Calu3 (cell line): ENCODE measurements around the gene SIGLEC9. TPM values are rescaled to one million over a fixed set of nuclear protein-coding genes. Genes with fewer than 3 reads are reported as not detected.
"Not testable (repeated sequence)": the region's sequence is repeated elsewhere in the genome, so short reads cannot be mapped to it uniquely, and the experiment has no call there.

Experiments used
- BruUV-seq: library from RNA; stranded (reverse); fragments of 400-500 nt; replicated peaks from 2 replicates; lab custom pipeline; 2021; lab: Mats Ljungman, UMichigan
- CTCF ChIA-PET: fragments of 300-600 bp; sonication (Branson Sonifier 250); formaldehyde crosslinking; loops from one replicate; lab custom pipeline; 2022; ENCODE audit warnings: antibody characterized with exemption; lab: Charles Lee
- DNase-seq: peaks from one replicate; pipeline ENCODE4 v3.0.0; 2022
- H3K27ac Mint-ChIP-seq: one replicate; pipeline ENCODE4 v1.8.0; 2022; ENCODE audit warnings: mixed read lengths; ENCODE audit not compliant: unreplicated experiment
- H3K27me3 Mint-ChIP-seq: one replicate; pipeline ENCODE4 v1.8.0; 2022; ENCODE audit warnings: mixed read lengths; ENCODE audit not compliant: unreplicated experiment
- H3K36me3 Mint-ChIP-seq: one replicate; pipeline ENCODE4 v1.8.0; 2022; ENCODE audit warnings: mild to moderate bottlenecking, moderate library complexity, mixed read lengths; ENCODE audit not compliant: insufficient read depth, unreplicated experiment
- H3K4me1 Mint-ChIP-seq: one replicate; pipeline ENCODE4 v1.8.0; 2022; ENCODE audit warnings: mild to moderate bottlenecking, low read depth, mixed read lengths; ENCODE audit not compliant: unreplicated experiment
- H3K4me3 Mint-ChIP-seq: one replicate; pipeline ENCODE4 v1.8.0; 2022; ENCODE audit warnings: mild to moderate bottlenecking, low read depth, moderate library complexity, mixed read lengths; ENCODE audit not compliant: unreplicated experiment
- H3K9me3 Mint-ChIP-seq: one replicate; pipeline ENCODE4 v1.8.0; 2022; ENCODE audit warnings: low read depth, mixed read lengths; ENCODE audit not compliant: unreplicated experiment
- intact Hi-C: fragments of 100-400 bp; cut with micrococcal nuclease; formaldehyde crosslinking; loops from one replicate; pipeline ENCODE4 v1.10.0; 2022; ENCODE audit not compliant: unreplicated experiment
- total RNA-seq: library from RNA; stranded (reverse); gene quantifications from 2 replicates; pipeline ENCODE4 v1.2.3, GENCODE V29; 2022
- TF ChIP-seq, protein P1 (sequence below): fragments of 200-600 bp; IDR thresholded peaks from one replicate; pipeline ENCODE4 v1.8.0; 2022; ENCODE audit warnings: antibody characterized with exemption; ENCODE audit not compliant: unreplicated experiment

SIGLEC9 gene
- total RNA-seq, 1 experiment from 2014 or later: not detected

DNA sequence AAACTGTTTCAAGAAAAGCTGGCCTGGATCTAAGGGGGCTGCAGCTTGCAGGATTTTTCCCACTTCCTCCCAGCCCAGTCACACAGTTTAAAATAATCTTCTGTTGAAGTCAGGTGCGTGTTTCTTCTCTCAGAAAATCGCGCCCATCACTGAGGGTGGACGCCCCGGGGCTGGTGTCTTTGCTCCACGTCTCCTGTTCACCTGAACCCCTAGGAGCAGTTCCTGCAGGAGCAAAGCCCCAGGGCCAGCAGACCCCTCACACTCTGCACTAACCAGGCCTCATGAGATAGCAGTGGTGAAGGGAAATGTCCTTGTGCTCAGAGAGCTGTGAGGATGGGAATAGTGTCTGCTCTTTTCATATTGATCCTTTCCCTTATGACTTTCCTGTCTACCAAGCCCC, 16.5 kb downstream of the SIGLEC9 start:
- BruUV-seq: no TSS peak
- no peaks in the 10 kb centered on the region for H3K36me3 Mint-ChIP-seq
- no peak for DNase-seq
- H3K9me3 Mint-ChIP-seq: no peaks in the 10 kb centered on the region
- intact Hi-C loops: no loop called here
- no peak overlapping the region for H3K27ac Mint-ChIP-seq
- TF ChIP-seq, protein P1, sequence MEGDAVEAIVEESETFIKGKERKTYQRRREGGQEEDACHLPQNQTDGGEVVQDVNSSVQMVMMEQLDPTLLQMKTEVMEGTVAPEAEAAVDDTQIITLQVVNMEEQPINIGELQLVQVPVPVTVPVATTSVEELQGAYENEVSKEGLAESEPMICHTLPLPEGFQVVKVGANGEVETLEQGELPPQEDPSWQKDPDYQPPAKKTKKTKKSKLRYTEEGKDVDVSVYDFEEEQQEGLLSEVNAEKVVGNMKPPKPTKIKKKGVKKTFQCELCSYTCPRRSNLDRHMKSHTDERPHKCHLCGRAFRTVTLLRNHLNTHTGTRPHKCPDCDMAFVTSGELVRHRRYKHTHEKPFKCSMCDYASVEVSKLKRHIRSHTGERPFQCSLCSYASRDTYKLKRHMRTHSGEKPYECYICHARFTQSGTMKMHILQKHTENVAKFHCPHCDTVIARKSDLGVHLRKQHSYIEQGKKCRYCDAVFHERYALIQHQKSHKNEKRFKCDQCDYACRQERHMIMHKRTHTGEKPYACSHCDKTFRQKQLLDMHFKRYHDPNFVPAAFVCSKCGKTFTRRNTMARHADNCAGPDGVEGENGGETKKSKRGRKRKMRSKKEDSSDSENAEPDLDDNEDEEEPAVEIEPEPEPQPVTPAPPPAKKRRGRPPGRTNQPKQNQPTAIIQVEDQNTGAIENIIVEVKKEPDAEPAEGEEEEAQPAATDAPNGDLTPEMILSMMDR: no peak
- peaks cover 100% of the 10 kb centered on the region for H3K27me3 Mint-ChIP-seq
- CTCF ChIA-PET: no interaction called here
- H3K4me1 Mint-ChIP-seq: no peaks in the 10 kb centered on the region
- H3K4me3 Mint-ChIP-seq: no peak overlapping the region

DNA sequence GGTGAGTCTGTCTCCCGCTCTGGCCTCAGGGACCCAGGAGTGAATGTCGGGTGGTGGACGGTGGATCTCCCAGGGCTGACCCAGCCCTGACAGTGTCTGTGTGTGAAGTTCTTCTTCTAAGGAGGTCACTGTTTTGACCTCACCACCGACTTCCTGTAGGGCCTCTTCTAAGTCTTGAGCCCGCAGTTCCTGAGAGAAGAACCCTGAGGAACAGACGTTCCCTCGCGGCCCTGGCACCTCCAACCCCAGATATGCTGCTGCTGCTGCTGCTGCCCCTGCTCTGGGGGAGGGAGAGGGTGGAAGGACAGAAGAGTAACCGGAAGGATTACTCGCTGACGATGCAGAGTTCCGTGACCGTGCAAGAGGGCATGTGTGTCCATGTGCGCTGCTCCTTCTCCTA, 17.4 kb downstream of the SIGLEC9 start, which contains the start of gene SIGLEC7:
TSS of gene SIGLEC7 (plus strand) at position 183 of the 400 bp plus-strand sequence. CDS start at position 252, 69 bp downstream.
- H3K27ac Mint-ChIP-seq: no peak within 1 kb of the TSS
- no peaks in the 10 kb centered on the region for H3K9me3 Mint-ChIP-seq
- CTCF ChIA-PET: no interaction called here
- TF ChIP-seq, protein P1: no peak
- no TSS peak for BruUV-seq
- no peaks in the 10 kb centered on the region for H3K36me3 Mint-ChIP-seq
- H3K4me3 Mint-ChIP-seq: no peak within 1 kb of the TSS
- DNase-seq: no peak
- intact Hi-C loops: no loop called here
- peaks cover 96% of the 10 kb centered on the region for H3K27me3 Mint-ChIP-seq
- no peaks in the 10 kb centered on the region for H3K4me1 Mint-ChIP-seq

DNA sequence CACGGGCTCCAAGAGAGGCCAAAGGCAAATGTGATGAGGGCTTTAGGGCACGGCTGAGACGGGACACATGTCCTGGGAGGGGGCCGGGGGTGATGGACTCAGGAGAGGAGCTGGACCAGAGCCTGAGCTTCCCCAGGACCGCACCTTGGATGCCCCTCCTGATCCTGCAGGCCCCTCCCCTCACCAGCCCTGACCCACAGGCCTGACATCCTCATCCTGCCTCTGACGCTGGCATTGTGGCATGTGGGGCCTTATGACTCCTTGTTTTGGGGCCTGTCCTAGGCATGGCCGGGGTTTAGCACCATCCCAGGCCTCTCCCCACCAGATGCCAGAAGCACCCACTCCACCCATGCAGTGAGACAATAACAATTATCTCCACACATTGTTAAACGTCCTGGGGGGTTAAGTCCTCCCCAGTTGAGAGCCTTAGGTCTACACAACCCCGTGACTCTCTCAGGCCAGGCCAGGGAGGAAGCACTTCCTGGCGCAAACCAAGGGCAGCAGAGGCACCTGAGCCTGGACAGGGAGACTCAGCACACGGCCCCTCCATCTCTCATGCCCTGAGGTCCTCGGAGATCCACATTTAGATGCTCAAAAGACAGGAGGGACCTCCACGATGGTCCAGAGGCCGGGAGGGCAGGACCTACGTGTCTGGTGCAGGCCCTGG, 18.2 kb downstream of the SIGLEC9 start:
- intact Hi-C loops, H3K4me1 Mint-ChIP-seq, CTCF ChIA-PET, H3K4me3 Mint-ChIP-seq, H3K36me3 Mint-ChIP-seq, BruUV-seq, H3K9me3 Mint-ChIP-seq, DNase-seq, H3K27ac Mint-ChIP-seq: not testable (repeated sequence)
- peaks cover 96% of the 10 kb centered on the region for H3K27me3 Mint-ChIP-seq

DNA sequence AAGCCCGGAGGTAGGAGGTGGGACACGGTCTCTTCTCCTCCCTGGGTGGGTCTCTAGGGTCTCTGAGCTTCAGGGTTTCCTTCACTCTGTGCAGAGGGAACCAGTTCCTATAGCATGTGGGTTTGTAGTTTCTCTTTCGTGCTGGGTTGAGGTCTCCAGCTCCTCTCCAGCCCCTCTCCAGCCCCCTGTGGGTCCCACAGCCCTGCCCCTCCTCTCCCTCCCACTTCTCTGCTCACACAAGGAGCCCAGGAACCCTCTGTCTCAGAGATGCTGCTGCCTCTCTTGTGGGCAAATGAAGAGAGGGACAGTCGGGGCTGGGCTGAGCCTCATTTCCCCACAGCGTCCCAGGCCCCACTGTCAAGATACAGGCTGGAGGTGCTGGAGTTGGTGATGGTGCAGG, 18.8 kb downstream of the SIGLEC9 start:
- intact Hi-C loops: no loop called here
- Mint-ChIP-seq H3K4me3 (no peak overlapping the region), H3K4me1 (no peaks in the 10 kb centered on the region), H3K27ac (no peak overlapping the region), H3K36me3 (no peaks in the 10 kb centered on the region), H3K27me3 (peaks cover 96% of the 10 kb centered on the region), H3K9me3 (no peaks in the 10 kb centered on the region)
- CTCF ChIA-PET: interaction anchor here (0.5 kb wide), 1 partner anchor 23 kb away, joined by 3 read pairs; no protein-coding TSS in a partner anchor
- no TSS peak for BruUV-seq
- no peak for DNase-seq
- TF ChIP-seq, protein P1: no peak

DNA sequence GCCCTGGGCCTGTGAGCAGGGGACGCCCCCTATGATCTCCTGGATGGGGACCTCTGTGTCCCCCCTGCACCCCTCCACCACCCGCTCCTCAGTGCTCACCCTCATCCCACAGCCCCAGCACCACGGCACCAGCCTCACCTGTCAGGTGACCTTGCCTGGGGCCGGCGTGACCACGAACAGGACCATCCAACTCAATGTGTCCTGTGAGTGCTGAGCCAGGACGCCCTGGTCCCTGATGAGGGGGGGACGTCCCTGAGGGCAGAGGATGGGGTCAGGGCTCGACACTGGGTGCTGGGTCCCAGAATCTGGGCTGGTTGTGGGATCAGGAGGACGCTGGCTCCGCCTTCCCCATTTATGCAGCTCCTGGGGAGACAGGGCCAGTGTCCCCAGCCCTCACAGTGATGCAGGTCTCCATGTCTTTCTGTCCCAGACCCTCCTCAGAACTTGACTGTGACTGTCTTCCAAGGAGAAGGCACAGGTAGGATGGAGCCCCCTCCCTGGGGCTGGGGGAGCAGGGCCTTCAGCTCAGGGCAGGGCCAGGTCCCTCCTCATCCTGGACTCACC, 19.9 kb downstream of the SIGLEC9 start:
- BruUV-seq: no TSS peak
- Mint-ChIP-seq H3K9me3 (no peaks in the 10 kb centered on the region), H3K4me1 (no peaks in the 10 kb centered on the region), H3K27me3 (peaks cover 96% of the 10 kb centered on the region), H3K27ac (no peak overlapping the region), H3K4me3 (no peak overlapping the region), H3K36me3 (no peaks in the 10 kb centered on the region)
- DNase-seq: no peak
- TF ChIP-seq, protein P1: no peak
- intact Hi-C loops: no loop called here
- CTCF ChIA-PET: interaction anchor here (0.6 kb wide), 1 partner anchor 514 kb away, joined by 4 read pairs; no protein-coding TSS in a partner anchor
